ENCODE measurements around the gene PRXL2B.

The PRXL2B gene

DNA sequence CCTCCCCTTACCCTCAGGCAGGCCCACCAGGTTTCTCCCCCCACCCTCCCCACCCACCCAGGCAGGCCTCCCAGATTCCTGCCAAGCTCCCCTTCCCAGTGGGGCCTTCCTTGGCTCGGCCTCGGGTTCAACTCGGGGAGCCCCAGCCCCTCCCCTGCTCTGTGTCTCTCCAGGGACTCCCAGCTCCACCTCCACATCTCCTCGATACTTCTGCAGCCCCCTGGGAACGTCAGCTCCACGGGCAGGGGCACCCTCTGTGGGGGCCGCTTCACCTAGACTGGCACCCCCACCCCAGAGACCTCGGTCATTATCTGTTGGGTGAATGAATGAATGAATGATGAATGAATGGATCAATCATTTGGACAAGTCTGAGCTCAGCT is 45.5 kb downstream of the PRXL2B start:
- DNase-seq (ENCODE audit: low read depth), result no peak
- TF ChIP-seq, protein P1, sequence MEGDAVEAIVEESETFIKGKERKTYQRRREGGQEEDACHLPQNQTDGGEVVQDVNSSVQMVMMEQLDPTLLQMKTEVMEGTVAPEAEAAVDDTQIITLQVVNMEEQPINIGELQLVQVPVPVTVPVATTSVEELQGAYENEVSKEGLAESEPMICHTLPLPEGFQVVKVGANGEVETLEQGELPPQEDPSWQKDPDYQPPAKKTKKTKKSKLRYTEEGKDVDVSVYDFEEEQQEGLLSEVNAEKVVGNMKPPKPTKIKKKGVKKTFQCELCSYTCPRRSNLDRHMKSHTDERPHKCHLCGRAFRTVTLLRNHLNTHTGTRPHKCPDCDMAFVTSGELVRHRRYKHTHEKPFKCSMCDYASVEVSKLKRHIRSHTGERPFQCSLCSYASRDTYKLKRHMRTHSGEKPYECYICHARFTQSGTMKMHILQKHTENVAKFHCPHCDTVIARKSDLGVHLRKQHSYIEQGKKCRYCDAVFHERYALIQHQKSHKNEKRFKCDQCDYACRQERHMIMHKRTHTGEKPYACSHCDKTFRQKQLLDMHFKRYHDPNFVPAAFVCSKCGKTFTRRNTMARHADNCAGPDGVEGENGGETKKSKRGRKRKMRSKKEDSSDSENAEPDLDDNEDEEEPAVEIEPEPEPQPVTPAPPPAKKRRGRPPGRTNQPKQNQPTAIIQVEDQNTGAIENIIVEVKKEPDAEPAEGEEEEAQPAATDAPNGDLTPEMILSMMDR (IDR thresholded peaks at IDR 0.05; ENCODE audit: low read depth, low read length, missing control alignments), result no peak
- in situ Hi-C loops (cut with HindIII; ENCODE audit: low sequenced_read_pairs), result no loop called here

DNA sequence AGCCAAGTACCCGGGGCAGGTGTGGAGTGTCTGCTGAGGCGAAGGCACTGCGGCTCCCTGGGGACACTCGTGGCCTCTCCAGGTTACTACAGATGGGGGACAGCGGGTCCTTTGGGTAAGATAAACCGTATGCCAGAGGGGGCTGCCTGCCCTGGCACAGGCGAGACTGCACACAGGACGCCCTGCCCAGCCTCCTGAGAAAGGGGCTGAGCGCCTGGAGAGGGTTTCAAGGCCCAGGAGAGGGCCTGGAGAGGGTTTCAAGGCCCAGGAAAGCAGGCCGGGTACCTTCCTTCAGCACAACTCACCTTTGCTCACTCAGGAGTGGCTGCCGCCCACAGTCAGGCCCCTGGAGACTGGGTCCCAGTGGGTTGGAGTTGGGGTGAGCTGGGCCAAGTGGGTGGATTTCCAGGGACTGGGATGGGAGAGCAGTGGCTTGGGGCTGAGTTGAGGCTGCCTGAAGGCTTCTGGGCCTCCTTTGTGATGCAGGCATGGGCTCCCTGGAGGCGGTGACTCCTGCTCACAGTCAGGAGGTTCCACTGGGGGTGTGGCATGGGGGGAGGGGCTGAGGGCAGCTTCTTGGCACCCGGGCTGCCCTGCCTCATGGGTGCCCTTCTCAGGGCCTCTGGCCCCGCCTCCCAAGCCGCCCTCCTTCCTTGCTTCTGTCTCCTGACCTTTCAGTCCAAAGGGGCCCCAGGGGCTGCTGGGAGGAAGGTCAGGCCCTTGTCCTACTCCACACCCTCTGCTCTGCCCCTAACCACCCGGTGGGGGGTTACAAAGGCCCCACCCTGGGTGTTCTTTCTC is 46.2 kb downstream of the PRXL2B start, which contains the start of gene MMEL1:
TSS of gene MMEL1 (minus strand) at position 456 of the 801 bp plus-strand sequence. CDS start 3,532 bp downstream, outside the sequence.
- DNase-seq (ENCODE audit: low read depth), result no peak
- no peak within 1 kb of the TSS for H3K4me3 ChIP-seq (ENCODE audit: low read depth, low read length)
- in situ Hi-C loops (cut with HindIII; ENCODE audit: low sequenced_read_pairs), result no loop called here
- TF ChIP-seq, protein P1 (IDR thresholded peaks at IDR 0.05; ENCODE audit: low read depth, low read length, missing control alignments), result no peak

More for the DNA sequence above, 45.5 kb downstream of the PRXL2B start:
- no peak overlapping the region for H3K4me3 ChIP-seq (ENCODE audit: low read depth, low read length)

DNA sequence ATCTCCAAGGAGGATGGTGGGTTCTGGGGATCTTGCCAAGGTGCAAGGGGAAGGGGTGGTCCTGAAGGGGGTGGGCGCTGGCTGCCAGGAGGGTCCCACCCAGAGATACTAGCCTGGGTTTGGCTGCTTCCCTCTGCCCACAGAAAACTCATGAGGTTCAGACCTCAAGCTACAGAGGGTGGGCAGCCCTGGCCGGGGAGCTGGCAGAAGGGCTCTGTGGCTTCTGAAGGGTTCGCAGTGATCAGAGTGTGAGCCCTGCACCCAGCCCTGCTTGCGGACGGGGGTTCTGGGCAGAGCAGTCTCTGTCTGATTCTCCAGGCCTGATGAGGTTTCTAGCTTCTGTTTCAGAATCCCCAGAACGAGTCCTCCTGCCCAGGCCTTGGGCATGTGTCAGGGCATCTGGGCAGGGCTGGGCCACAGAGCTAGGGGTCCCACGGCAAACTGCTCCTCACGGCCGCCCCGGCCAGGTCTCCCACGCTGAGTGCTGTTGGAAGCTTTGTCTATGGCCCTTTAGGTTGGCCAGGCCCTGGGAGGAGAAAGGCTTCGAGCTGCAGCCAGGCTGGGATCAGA is 46.9 kb downstream of the PRXL2B start:
- no peak overlapping the region for H3K4me3 ChIP-seq (ENCODE audit: low read depth, low read length)
- in situ Hi-C loops (cut with HindIII; ENCODE audit: low sequenced_read_pairs), result no loop called here
- DNase-seq (ENCODE audit: low read depth), result no peak
- TF ChIP-seq, protein P1 (IDR thresholded peaks at IDR 0.05; ENCODE audit: low read depth, low read length, missing control alignments), result no peak

DNA sequence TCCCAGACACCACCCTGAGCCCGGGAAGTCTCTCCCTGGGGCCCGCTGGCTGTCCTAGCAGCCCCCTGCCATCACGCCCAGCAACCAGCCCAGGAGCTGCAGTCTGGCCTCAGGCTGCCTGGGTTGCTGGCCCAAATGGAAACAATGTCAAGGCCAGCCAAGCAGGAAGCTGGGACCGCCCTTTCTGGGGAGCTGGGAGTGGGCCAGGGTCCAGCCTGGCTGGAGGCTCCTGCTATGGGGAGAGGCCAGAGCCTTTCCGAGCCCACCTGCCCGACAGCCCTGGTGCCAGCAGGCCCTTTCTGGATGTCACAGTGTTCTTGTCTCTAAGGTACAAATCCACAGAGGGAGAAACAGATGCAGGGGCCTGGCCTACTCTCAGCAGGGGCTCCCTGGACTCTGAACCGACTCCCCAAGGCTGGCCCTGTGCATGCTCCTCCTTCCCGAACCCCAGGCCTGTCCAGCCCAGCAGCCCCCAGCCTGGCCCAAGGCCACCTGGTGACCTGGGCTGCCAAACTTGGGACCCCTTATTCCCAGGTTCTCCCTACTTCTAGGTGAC is 47.4 kb downstream of the PRXL2B start:
- DNase-seq (ENCODE audit: low read depth), result no peak
- no peak overlapping the region for H3K4me3 ChIP-seq (ENCODE audit: low read depth, low read length)
- TF ChIP-seq, protein P1 (IDR thresholded peaks at IDR 0.05; ENCODE audit: low read depth, low read length, missing control alignments), result no peak
- in situ Hi-C loops (cut with HindIII; ENCODE audit: low sequenced_read_pairs), result no loop called here

DNA sequence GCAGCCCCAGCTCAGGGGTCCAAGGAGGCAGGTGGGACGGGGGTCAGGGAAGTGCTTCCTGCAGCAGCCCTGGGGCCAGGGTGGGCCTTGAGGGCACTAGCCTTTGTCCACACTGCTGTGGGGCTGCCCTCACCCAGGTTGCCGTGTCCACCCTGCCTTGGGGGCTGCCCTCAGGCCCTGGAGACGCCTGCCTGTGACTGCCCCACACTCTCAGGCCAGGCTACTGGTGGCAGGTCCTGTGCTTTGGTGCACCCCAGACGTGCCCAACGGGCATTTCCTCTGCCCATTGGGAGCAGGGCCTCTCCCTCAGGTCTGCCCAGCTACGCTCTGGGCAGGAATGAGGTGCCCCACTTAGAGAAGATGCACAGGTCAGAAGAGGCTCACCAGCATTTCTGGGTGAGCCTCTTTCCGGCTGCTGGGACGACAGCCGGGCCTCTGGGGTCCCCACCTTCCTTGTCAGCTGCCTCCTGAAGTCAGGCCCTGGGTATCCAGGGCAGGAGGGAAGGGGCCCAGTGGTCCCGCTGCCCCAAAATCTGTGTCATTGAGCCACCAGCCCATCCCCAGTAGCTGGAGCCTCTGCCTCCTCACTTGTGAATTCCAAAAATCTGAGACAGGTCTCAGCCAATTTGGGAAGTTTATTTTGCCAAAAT is 48.9 kb downstream of the PRXL2B start:
- TF ChIP-seq, protein P1 (IDR thresholded peaks at IDR 0.05; ENCODE audit: low read depth, low read length, missing control alignments), result no peak
- in situ Hi-C loops (cut with HindIII; ENCODE audit: low sequenced_read_pairs), result no loop called here
- no peak for DNase-seq (ENCODE audit: low read depth)
- no peak overlapping the region for H3K4me3 ChIP-seq (ENCODE audit: low read depth, low read length)

DNA sequence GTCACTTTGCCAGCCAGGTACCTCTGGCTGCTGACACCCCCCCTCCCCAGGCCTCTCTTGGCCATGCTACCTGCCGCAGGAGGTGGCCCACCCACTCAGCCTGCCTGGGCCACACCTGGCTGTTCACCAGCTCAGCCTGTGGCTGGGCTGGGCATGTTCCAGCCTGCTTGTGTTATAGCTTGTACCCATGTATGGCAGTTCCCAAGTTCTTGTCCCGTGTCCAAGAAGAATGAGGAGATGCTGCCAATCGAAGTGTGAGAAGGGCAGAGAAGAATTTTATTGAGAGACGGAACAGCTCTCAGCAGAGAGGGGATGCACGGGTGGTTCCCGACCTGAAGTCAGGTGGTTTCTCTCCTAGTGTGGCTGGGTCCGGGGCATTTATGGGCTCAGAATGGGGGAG is 50.2 kb downstream of the PRXL2B start:
- DNase-seq (ENCODE audit: low read depth), result no peak
- in situ Hi-C loops (cut with HindIII; ENCODE audit: low sequenced_read_pairs), result no loop called here
- TF ChIP-seq, protein P1 (IDR thresholded peaks at IDR 0.05; ENCODE audit: low read depth, low read length, missing control alignments), result no peak
- no peak overlapping the region for H3K4me3 ChIP-seq (ENCODE audit: low read depth, low read length)

Measured in astrocyte of the cerebellum (primary cell).